ENCODE data around the gene MAP2K4.
"Not testable (repeated sequence)": the region's sequence is repeated elsewhere in the genome, so short reads cannot be mapped to it uniquely, and the experiment has no call there.

Gene MAP2K4

DNA sequence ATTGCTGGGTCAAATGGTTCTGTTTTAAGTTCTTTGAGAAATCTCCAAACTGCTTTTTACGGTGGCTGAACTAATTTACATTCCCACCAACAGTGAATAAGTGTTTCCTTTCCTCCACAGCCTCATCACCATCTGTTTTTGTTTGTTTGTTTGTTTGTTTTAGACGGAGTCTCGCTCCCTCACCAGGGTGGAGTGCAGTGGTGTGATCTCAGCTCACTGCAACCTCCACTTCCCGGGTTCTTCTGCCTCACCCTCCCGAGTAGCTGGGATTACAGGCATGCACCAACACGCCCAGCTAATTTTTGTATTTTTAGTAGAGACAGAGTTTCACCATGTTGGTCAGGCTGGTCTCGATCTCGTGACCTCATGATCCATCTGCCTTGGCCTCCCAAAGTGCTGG is 141.5 kb downstream of the MAP2K4 start:
- DNase-seq (ENCODE audit: low spot score) = not testable (repeated sequence)

DNA sequence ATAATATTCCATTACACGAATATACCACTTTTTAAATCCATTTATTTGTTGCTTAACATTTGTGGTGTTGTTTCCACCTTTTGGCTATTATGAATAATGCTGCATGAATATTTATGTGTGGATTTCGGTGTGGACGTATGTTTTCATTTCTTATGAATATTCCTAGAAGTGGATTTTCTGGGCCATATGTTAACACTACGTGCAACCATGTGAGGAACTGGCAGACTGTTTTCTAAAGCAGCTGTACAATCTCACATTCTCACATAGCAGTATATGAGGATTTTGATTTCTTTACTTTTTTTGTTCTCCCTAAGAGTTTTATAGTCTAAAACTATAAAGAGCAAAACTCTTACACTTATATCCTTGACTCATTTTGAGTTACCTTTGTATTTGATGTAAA is 143.4 kb downstream of the MAP2K4 start:
- no peak for DNase-seq (ENCODE audit: low spot score)

DNA sequence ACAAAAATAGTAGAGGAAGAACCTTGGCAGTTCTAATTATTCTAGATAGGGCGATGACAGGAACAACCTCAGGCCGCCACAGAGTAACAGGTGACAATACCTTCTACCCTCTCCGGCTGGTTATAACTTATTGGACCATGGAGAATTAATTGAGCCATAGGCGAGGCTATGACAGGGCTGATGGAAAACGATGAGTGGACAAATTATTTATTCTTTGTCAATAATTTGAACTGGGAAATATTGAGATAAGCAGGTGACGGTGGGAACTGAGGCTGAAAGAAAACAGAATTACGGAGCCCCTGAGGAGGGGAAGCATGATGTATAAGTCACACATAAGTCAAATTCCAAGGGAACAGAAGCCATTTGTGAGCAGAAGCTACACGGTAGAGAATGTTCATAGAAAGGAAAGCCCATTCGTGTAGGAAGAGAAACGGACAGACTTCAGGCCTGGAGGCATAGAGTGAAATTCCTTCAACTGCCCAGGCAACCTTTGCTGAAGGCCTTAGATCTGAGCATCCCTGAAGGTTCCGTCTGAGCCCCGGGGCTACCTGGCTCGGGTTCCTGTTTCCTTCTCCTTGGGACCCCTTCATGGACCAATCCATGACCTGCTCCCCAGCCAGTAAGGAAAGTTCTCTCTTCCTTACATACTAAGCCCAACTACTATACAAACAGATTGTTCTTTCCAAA is 158.1 kb downstream of the MAP2K4 start:
- DNase-seq (ENCODE audit: low spot score) = no peak

DNA sequence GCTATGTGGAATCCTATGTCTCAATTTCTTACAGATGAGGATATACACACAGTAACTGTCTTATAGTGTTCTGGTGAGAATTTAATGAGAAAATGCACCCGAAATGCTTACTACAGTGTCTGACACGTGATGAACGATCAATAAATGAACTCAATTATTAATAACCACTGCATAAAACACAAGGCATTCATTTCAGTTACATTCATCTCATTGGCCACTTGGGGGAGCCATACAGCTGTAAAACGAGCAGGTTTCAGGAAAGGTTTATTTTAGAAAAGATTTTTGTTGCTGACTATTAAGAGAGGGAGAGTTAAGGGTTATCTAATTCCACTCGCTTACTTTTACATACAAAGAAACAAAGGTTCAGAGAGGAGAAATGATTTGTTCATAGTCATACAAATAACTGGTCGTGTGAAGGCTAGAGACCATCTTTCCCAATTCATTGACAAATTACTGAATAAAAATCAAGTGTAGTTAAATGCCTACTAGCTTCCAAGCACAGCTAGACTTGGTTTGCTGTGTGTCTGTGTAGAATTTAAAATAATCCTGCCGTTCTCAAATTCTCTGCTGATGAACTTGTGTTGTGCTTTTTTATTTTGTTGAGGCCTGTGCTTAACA is 160.1 kb downstream of the MAP2K4 start:
- DNase-seq (ENCODE audit: low spot score) = peak; percentile 10

DNA sequence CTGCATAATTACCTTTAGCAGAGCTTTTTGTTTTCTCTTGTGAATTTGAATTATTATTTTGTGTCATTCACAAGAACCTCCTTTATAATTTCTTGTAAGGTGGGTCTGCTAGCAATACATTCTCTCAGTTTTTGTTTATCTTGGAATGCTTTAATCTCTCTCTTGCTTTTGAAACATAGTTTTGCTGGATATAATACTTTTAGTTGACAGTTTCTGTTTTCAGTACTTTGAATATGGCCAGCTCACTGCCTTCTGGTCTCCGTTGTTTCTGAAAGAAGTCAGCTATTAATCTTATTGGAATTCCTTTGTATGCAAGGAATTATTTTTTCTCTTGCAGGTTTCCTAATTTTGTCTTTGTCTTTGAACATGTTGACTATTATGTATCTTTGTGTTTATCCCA is 167.0 kb downstream of the MAP2K4 start:
- no peak for DNase-seq (ENCODE audit: low spot score)

DNA sequence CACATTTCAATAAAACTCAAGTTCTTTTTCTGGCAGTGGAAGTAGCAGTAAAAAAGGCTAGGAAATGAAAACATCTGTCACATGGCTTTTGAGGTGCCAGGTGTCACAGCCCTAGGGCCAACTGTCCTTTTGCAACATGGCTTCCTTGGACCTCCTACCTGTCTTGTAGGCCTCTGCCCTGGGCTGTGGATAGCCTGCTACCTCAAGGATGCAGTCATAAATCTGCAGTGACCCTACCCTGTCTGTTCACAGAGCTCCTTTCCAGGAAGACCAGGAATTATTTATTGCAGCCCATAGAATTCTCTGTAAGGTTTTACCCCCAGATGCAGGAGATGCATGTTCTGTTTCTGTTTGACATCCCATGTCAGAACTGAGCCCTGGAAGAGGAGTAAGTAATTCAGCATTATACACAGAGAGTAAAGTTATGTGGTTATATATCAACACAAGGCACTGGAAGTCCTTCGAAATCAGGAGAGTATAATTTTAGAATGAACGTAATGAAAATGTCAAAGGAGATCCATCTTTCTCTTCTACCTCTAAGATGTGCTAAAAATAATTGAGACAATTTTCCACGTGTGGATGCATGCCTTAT is 172.6 kb downstream of the MAP2K4 start:
- no peak for DNase-seq (ENCODE audit: low spot score)

Data from hematopoietic multipotent progenitor cell treated with erythropoietin and hydrocortisone succinate and interleukin-3 and kit ligand, for 17 days (in vitro differentiated cells).